Aorta (tissue), 5 donors: ENCODE measurements around the gene KCTD19. TPM values are rescaled to one million over a fixed set of nuclear protein-coding genes. Genes with fewer than 3 reads are reported as not detected.
A peak's percentile ranks its signal among the peaks of the same experiment; 100 is the strongest.

ENCODE experiments used
- ATAC-seq: fragments of 200-7000 bp; cut with Tn5 transposase; one replicate; pipeline ENCODE4 v1.9.1; 2022; ENCODE audit warnings: moderate library complexity; ENCODE audit not compliant: low FRiP score
- DNase-seq, 2 donors: peaks; one replicate each; pipeline ENCODE4 v3.0.0-alpha.2; 2020
- H3K27ac ChIP-seq, 2 donors: one replicate each; pipeline ENCODE4 v1.5.1; 2013; ENCODE audit warnings: low read length in 2 of 2, mild to moderate bottlenecking in 2 of 2, moderate library complexity in 2 of 2, control low read depth in 1 of 2, inconsistent platforms in 1 of 2, low read depth in 1 of 2
- H3K27me3 ChIP-seq, 2 donors: one replicate each; pipeline ENCODE4 v1.6.1; 2013; ENCODE audit warnings: control low read depth in 1 of 2, low read length in 1 of 2, mild to moderate bottlenecking in 1 of 2, moderate library complexity in 1 of 2; ENCODE audit not compliant: insufficient read depth in 2 of 2, control insufficient read depth in 1 of 2
- H3K36me3 ChIP-seq, 2 donors: one replicate each; pipeline ENCODE4 v1.6.1; 2013; ENCODE audit warnings: control low read depth in 1 of 2, low read length in 1 of 2, mild to moderate bottlenecking in 1 of 2; ENCODE audit not compliant: insufficient read depth in 2 of 2, control insufficient read depth in 1 of 2
- H3K4me1 ChIP-seq, 2 donors: one replicate each; pipeline ENCODE4 v1.6.1; 2013; ENCODE audit warnings: low read length in 2 of 2, control low read depth in 1 of 2, mild to moderate bottlenecking in 1 of 2, moderate library complexity in 1 of 2; ENCODE audit not compliant: insufficient read depth in 2 of 2, control insufficient read depth in 1 of 2
- H3K4me3 ChIP-seq, 2 donors: one replicate each; pipeline ENCODE4 v1.5.1; 2013; ENCODE audit warnings: low read length in 2 of 2, control low read depth in 1 of 2, mild to moderate bottlenecking in 1 of 2
- H3K9me3 ChIP-seq: one replicate; pipeline ENCODE4 v1.6.1; 2013; ENCODE audit warnings: mild to moderate bottlenecking, low read length; ENCODE audit not compliant: control insufficient read depth
- WGBS, 2 donors: extraction: QIAGEN DNeasy Blood & Tissue Kit; methylation state at CpG; one replicate each; pipeline ENCODE4 v1.1.7; 2013; 5-methylcytosine and 5-hydroxymethylcytosine counted together
- intact Hi-C, 2 donors: fragments of 100-400 bp; cut with DNase I; formaldehyde crosslinking; loops; one replicate each; pipeline versions ENCODE4 v1.14.2 to v1.15.0; 2022
- polyA plus RNA-seq, 2 donors: library from polyadenylated mRNA; stranded (reverse); fragments of 200-250 nt; gene quantifications; one replicate each; pipeline ENCODE4 v1.2.3, GENCODE V29; 2013
- total RNA-seq, 2 donors: library from RNA; stranded (reverse); fragmentation: NEBNext Ultra II Directional; extraction: Animal tissue kit (Norgen Biotek cat#: 25700); gene quantifications; one replicate each; pipeline ENCODE4 v1.2.1, GENCODE V29; 2021
- donor health status: healthy with polysubstance abuse.
- donor health status: Bipolar disorder and iron deficiency.
- donor health status: DM: no; HTN: no; CAD: no.
- donor health status: DM: no; HTN: no; CAD: no.
- donor health status: DM: yes; HTN: yes; CAD: no.

KCTD19 gene
- total and polyA plus RNA-seq, 4 donors, result 0.12 TPM; not detected in 3

GRCh38 chr16:67252609-67253497, 73.7 kb downstream of the KCTD19 start:
- H3K27ac ChIP-seq, result no peak overlapping the region
- peak in 1 of 2 donors; percentile 60 for DNase-seq
- ATAC-seq, result no peak
- H3K4me3 ChIP-seq, result no peak overlapping the region
- no peaks in the 10 kb centered on the region for H3K36me3 ChIP-seq
- no peaks in the 10 kb centered on the region for H3K9me3 ChIP-seq
- H3K4me1 ChIP-seq, result no peaks in the 10 kb centered on the region
- no peaks in the 10 kb centered on the region for H3K27me3 ChIP-seq
- intact Hi-C loops, result no loop called here
- 77 to 78% methylated on average over 4 of the region's 4 CpGs for WGBS, 2 donors

- intact Hi-C loops, result no loop called here
- Histone ChIP-seq H3K4me1 (no peaks in the 10 kb centered on the region), H3K9me3 (no peaks in the 10 kb centered on the region), H3K36me3 (no peaks in the 10 kb centered on the region), H3K4me3 (no peak overlapping the region), H3K27ac (no peak overlapping the region), H3K27me3 (no peaks in the 10 kb centered on the region)
- DNase-seq, result peak in 1 of 2 donors; percentile 30
- ATAC-seq, result no peak
- WGBS, 2 donors, result 58 to 64% methylated on average over 4 of the region's 4 CpGs
Observed at GRCh38 chr16:67250045-67250327, 76.6 kb downstream of the KCTD19 start.

DNA sequence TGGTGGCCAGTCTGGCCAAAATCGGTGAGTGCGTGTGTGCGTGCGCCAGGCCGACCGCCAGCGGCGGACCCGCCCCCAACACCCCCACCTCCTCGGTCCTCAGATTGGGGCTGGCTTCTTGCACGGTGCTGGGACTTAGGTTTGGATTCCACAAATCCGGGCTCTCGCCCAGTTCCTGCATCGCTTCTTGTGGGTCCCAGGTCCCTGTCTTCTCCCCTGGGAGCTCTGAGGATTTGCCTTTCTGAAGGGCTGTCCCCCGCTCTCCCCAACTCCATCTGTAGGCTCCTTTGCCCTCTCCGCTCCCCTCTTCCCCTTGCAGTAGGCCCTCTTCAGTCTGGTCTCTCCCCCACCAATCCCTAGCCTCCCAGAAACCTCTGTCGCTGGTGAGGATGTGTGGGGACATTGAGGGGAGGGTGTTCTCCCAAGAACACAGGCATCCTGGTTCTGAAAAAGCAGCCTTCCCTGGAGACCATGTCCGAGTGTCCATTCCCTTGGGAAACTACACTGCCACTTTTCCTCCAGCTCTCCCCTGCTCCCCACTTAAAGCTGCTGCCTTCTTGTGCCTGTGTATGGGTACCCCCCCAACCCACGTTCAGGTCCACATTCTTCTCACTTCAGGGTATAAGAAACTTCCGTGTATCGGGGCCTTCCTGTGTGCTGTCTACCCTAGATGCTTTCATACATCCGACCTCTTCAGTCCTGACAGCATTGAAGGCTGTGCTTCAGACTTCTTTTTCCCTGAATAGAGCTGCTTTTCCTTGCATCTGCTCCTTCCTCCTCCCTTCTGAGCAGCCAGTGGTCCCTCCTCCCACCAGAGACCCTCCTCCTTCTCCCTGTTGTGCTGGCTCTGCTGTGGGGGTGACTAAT, 77.1 kb downstream of the KCTD19 start:
- no peaks in the 10 kb centered on the region for H3K9me3 ChIP-seq
- H3K27me3 ChIP-seq, result no peaks in the 10 kb centered on the region
- intact Hi-C loops, result no loop called here
- 17 to 18% methylated on average over 19 to 22 of the region's 22 CpGs for WGBS, 2 donors
- H3K4me1 ChIP-seq, result no peaks in the 10 kb centered on the region
- DNase-seq, result peak; percentile 52 to 62
- ATAC-seq, result no peak
- no peaks in the 10 kb centered on the region for H3K36me3 ChIP-seq
- H3K4me3 ChIP-seq, result no peak overlapping the region
- no peak overlapping the region for H3K27ac ChIP-seq

- Histone ChIP-seq H3K27me3 (no peaks in the 10 kb centered on the region), H3K9me3 (no peaks in the 10 kb centered on the region), H3K36me3 (no peaks in the 10 kb centered on the region), H3K4me3 (peak within 1 kb of the TSS; percentile 8 to 24), H3K4me1 (no peaks in the 10 kb centered on the region), H3K27ac (no peak within 1 kb of the TSS)
- peak; percentile 71 to 81 for DNase-seq
- intact Hi-C loops, result no loop called here
- 0% methylated on average over 36 to 75 of the region's 75 CpGs for WGBS, 2 donors
- no peak for ATAC-seq
Observed at GRCh38 chr16:67248401-67249177, 78.0 kb downstream of the KCTD19 start, which contains the start of gene SLC9A5. SLC9A5 (plus strand) TSS chr16:67248979; CDS start chr16:67249015, 36 bp downstream.

DNA sequence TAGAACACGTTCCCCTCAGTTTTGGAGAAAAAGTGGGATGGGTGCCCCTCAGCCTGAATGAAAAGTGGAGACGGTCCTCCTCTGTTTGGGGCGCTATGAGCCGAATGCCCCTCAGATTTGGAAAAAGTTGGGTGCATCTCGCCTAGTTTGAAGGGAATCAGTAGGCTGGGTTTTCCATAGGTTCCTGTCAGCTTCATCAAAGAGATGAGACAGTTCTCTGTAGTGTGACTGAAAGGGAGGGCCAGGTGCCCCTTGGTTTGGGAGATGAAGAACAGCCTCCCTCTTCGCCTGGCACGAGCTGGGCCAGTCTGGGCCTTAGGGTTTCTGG, 78.5 kb downstream of the KCTD19 start:
- ATAC-seq, result no peak
- 5 to 6% methylated on average over 7 of the region's 7 CpGs for WGBS, 2 donors
- intact Hi-C loops, result no loop called here
- no peaks in the 10 kb centered on the region for H3K27me3 ChIP-seq
- H3K4me1 ChIP-seq, result no peaks in the 10 kb centered on the region
- H3K36me3 ChIP-seq, result no peaks in the 10 kb centered on the region
- no peak overlapping the region for H3K27ac ChIP-seq
- H3K9me3 ChIP-seq, result no peaks in the 10 kb centered on the region
- H3K4me3 ChIP-seq, result no peak overlapping the region
- DNase-seq, result peak in 1 of 2 donors; percentile 45

DNA sequence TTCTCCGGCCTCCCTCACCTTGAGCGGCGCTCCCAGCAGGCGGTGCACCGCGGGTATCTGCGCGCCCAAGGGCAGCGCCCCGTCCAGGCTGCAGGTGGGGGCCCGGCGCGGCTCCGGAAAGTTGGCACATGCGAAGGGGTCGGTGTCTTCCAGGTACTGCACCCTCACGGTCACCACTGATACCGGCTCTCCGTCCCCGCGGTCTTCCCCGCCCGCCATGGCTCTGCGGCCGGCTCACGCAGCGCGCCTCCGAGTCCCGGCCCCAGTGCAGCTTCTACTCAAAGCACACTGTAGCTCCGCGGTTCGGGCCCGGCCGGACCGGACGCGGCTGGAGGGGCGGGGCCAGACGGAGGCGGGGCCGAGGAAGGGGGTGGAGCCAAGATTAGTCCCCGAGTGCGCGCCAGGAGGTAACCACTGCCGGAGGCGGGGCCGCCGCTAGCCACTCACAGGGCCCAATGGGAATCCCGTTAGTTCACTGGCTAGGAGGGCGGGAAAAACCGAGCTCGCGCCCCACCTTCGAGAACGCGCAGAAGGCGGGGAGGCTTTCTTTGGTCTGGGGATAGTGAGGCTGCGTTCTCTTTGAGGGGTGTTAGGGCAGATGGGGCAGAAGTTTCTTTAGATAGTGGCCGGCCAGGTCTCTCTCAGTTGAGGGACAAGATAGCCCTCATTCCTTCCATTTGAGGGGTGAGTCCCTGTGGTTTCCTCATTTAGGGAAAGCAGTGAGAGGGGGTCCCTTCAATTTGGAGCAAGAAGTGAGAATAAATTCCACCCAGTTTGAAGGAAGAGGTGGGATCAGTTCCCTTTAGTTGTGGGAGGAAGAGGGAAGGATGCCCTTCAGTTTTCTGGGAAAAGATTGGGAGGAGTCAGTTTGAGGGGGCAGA, 79.1 kb downstream of the KCTD19 start, which contains the start of gene FHOD1:
TSS of gene FHOD1 (minus strand) at position 290 of the 881 bp plus-strand sequence. CDS start at position 219, 71 bp downstream.
- no peaks in the 10 kb centered on the region for H3K27me3 ChIP-seq
- H3K9me3 ChIP-seq, result no peaks in the 10 kb centered on the region
- intact Hi-C loops, result no loop called here
- WGBS, 2 donors, result 0% methylated on average over 59 to 60 of the region's 60 CpGs
- no peaks in the 10 kb centered on the region for H3K4me1 ChIP-seq
- ATAC-seq (peak; percentile 94), DNase-seq (peak; percentile 98 to 100)
- H3K36me3 ChIP-seq, result no peaks in the 10 kb centered on the region
- peak within 1 kb of the TSS in 1 of 2 donors; percentile 69 for H3K27ac ChIP-seq
- peak within 1 kb of the TSS; percentile 60 to 78 for H3K4me3 ChIP-seq

DNA sequence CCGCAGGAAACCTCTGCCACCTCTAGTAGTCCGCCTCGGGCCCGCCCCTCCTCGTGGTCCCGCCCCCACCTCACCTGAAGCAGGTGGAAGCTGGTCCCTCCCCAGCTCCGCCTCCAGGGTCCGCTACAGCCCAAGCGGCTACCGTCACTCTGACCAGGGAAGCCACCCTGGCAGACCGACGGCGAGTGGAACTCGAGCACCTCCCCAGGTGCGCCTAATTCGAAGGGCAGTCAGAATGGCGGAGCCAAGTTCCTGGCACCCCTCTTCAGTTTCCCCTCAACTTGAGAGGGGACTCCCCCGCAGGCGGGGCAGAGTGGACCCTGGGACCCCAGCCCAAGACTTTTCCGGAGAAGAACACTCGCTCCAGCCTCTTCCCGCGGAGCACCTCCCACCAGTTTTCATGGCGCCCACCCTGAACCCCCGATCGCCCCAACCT, 79.8 kb downstream of the KCTD19 start:
- 0% methylated on average over 26 of the region's 26 CpGs for WGBS, 2 donors
- intact Hi-C loops, result no loop called here
- Histone ChIP-seq H3K27ac (peak overlapping the region in 1 of 2 donors; percentile 58), H3K4me1 (no peaks in the 10 kb centered on the region), H3K4me3 (peak overlapping the region; percentile 60 to 78), H3K36me3 (no peaks in the 10 kb centered on the region), H3K27me3 (no peaks in the 10 kb centered on the region), H3K9me3 (no peaks in the 10 kb centered on the region)
- ATAC-seq (peak; percentile 1), DNase-seq (peak; percentile 69 to 81)
